Activated T-helper 1 cell treated with anti-CD3 and anti-CD28 coated beads, Interleukin-2, amount 50 U/mL, for 16 hours (primary cell): Measurements from ENCODE around the gene C11orf87.

Source experiments
- DNase-seq, 2 donors: peaks; one replicate each; pipeline ENCODE4 v3.0.0-alpha.2; 2020; ENCODE audit warnings: low read depth in 1 of 2, low spot score in 1 of 2

C11orf87 gene

GRCh38 chr11:109421981-109422869 lies at the start of gene C11orf87:
C11orf87 (plus strand) TSS chr11:109422190; CDS start chr11:109423634, 1,444 bp downstream.
- no peak for DNase-seq

GRCh38 chr11:109374032-109374431 lies 48.0 kb upstream of the C11orf87 start:
- no peak for DNase-seq

GRCh38 chr11:109374441-109374840 lies 47.5 kb upstream of the C11orf87 start:
- DNase-seq: no peak

GRCh38 chr11:109377039-109377742 lies 44.8 kb upstream of the C11orf87 start:
- no peak for DNase-seq

- DNase-seq: no peak
Measured at GRCh38 chr11:109378034-109378433, 44.0 kb upstream of the C11orf87 start.

- no peak for DNase-seq
Measured at GRCh38 chr11:109383306-109383705, 38.7 kb upstream of the C11orf87 start.

GRCh38 chr11:109384873-109385272 lies 37.1 kb upstream of the C11orf87 start:
- DNase-seq: no peak

- no peak for DNase-seq
Measured at GRCh38 chr11:109388982-109389381, 33.0 kb upstream of the C11orf87 start.

- DNase-seq: no peak
Measured at GRCh38 chr11:109390752-109391151, 31.2 kb upstream of the C11orf87 start.

GRCh38 chr11:109401545-109401944 lies 20.4 kb upstream of the C11orf87 start:
- DNase-seq: no peak

- no peak for DNase-seq
Measured at GRCh38 chr11:109405671-109406070, 16.3 kb upstream of the C11orf87 start.

- DNase-seq: no peak
Measured at GRCh38 chr11:109416601-109417000, 5.4 kb upstream of the C11orf87 start.

- DNase-seq: no peak
Measured at GRCh38 chr11:109422870-109423465, 978 bp downstream of the C11orf87 start.

GRCh38 chr11:109423466-109424190 lies 1.6 kb downstream of the C11orf87 start:
- no peak for DNase-seq

GRCh38 chr11:109424901-109425300 lies 2.9 kb downstream of the C11orf87 start:
- no peak for DNase-seq

- DNase-seq: no peak
Measured at GRCh38 chr11:109425554-109425953, 3.6 kb downstream of the C11orf87 start.

GRCh38 chr11:109426442-109427240 lies 4.7 kb downstream of the C11orf87 start:
- DNase-seq: no peak

- no peak for DNase-seq
Measured at GRCh38 chr11:109432105-109432504, 10.1 kb downstream of the C11orf87 start.

- no peak for DNase-seq
Measured at GRCh38 chr11:109433753-109434256, 11.8 kb downstream of the C11orf87 start.

- DNase-seq: no peak
Measured at GRCh38 chr11:109435121-109435742, 13.2 kb downstream of the C11orf87 start.
